ENCODE data around the gene GRIP2. TPM values are rescaled to one million over a fixed set of nuclear protein-coding genes. Genes with fewer than 3 reads are reported as not detected.
A peak's percentile ranks its signal among the peaks of the same experiment; 100 is the strongest.

The GRIP2 gene
- total RNA-seq, 1 donor from 2014 or later: 8.9 TPM

DNA sequence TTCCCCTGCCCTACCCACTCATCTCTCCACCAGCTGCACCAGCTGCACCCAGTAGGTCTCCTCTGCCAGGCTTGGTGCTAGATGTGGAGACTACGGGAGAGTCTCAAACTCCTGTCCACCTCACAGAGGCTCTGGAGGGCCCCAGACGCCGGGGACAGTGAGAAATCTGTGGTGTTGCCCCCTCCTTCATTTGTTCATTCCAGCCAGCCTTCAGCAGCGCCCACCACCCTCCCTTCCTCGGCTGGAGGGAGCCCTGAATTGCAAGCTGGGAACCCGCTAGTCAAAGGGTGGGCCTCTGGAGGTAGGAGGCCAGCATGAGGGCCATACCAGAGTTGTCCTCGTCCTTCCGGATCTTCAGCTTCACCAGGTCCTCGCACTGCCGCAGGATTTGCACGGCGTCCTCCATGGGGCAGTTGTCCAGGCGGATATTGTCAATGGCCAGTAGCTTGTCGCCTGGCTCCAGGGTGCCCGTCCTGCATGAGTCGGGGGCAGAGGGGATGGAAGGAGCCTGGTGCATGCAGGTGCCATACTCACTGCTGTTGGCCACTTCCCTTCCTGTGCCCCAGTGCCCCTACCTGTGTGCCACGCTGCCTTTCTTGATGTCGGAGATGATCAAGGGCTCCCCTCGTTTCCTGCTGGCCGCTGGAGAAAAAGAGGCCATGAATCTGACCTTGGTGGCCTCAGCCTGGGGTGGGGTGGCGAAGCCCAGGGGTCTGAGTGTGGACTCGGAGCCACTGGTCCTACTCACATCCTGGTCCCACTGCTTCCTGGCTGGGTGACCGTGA is 29.1 kb downstream of the GRIP2 start:
- Histone ChIP-seq H3K27me3 (ENCODE audit: control insufficient read depth in 3 of 3, insufficient read depth in 3 of 3, low read length in 3 of 3) (no peaks in the 10 kb centered on the region), H3K4me3 (ENCODE audit: low read length in 3 of 3) (no peak overlapping the region), H3K4me1 (ENCODE audit: control insufficient read depth in 3 of 3, insufficient read depth in 3 of 3, low read length in 3 of 3) (peaks cover 3 to 12% (median 7%) of the 10 kb centered on the region in 3 donors), H3K36me3 (ENCODE audit: control insufficient read depth in 3 of 3, insufficient read depth in 3 of 3, low read length in 3 of 3) (peaks cover 32 to 60% (median 41%) of the 10 kb centered on the region in 3 donors), H3K9ac (ENCODE audit: low read depth in 1 of 3, low read length in 3 of 3) (peak overlapping the region in 1 of 3 donors; percentile 40), H3K9me3 (ENCODE audit: control insufficient read depth in 3 of 3, low read length in 3 of 3) (no peaks in the 10 kb centered on the region), H3K27ac (ENCODE audit: low read depth, low read length) (no peak overlapping the region)

DNA sequence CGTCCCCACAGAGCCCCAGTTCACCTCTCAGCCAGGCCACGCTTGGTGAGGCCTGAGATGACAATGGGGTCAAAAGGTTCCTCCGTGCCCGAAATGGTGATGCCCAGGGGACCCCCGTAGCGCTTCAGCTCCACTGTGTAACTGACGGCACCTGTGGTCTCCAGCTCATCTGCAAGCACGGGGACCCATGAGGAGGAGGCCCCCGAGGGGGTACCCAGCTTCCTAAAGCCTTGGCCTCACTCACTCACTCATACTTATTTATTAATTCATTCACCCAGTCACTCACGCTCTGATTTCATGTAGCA is 30.4 kb downstream of the GRIP2 start:
- no peak overlapping the region for H3K9ac ChIP-seq (ENCODE audit: low read depth in 1 of 3, low read length in 3 of 3)
- H3K27me3 ChIP-seq (ENCODE audit: control insufficient read depth in 3 of 3, insufficient read depth in 3 of 3, low read length in 3 of 3): no peaks in the 10 kb centered on the region
- no peak overlapping the region for H3K4me3 ChIP-seq (ENCODE audit: low read length in 3 of 3)
- H3K36me3 ChIP-seq (ENCODE audit: control insufficient read depth in 3 of 3, insufficient read depth in 3 of 3, low read length in 3 of 3): peaks cover 43 to 66% (median 44%) of the 10 kb centered on the region in 3 donors
- no peak overlapping the region for H3K27ac ChIP-seq (ENCODE audit: low read depth, low read length)
- no peaks in the 10 kb centered on the region for H3K9me3 ChIP-seq (ENCODE audit: control insufficient read depth in 3 of 3, low read length in 3 of 3)
- H3K4me1 ChIP-seq (ENCODE audit: control insufficient read depth in 3 of 3, insufficient read depth in 3 of 3, low read length in 3 of 3): peaks cover 3 to 12% (median 7%) of the 10 kb centered on the region in 3 donors

DNA sequence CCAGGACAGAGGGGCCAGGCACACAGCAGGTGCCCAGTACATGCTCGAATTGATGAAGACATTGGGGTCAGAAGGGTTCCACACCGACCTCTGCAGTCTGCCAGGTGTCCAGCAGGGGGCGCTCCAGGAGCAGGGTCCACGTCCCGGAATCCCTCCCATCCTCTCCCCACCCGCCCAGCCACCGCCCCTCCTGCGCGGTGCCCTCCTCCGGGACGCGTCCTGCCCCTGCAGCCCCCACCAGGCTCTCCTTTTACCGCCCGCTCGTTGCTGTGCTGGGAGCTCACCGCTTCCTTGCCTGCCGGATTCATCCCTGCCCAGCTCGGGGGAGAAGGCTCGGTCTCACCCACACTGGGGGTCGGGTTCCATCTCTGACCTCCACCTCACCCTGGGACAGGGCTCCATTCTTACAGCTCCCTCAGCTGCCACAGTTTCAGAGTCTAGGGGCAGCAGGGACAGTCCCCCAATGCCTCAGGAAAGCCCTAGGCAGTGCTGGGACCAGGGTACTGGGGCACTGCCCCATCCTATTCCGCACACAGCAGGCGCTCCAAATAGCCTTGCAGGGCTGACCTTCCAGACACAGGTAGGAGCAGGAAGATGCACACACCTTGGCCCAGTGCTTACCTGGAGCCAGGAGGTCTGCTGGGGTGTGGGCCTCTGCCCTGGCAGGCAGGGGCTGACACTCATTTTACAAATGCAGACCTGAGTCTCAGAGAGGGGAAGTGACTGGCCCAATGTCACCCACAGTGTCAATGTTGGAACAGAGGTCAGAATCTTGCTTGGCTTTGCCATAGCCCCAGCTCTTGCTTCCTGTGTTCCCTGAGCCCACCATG is 31.0 kb downstream of the GRIP2 start:
- Histone ChIP-seq H3K9me3 (ENCODE audit: control insufficient read depth in 3 of 3, low read length in 3 of 3) (no peaks in the 10 kb centered on the region), H3K4me1 (ENCODE audit: control insufficient read depth in 3 of 3, insufficient read depth in 3 of 3, low read length in 3 of 3) (peaks cover 3 to 12% (median 7%) of the 10 kb centered on the region in 3 donors), H3K27me3 (ENCODE audit: control insufficient read depth in 3 of 3, insufficient read depth in 3 of 3, low read length in 3 of 3) (no peaks in the 10 kb centered on the region), H3K9ac (ENCODE audit: low read depth in 1 of 3, low read length in 3 of 3) (no peak overlapping the region), H3K36me3 (ENCODE audit: control insufficient read depth in 3 of 3, insufficient read depth in 3 of 3, low read length in 3 of 3) (peaks cover 44 to 65% (median 44%) of the 10 kb centered on the region in 3 donors), H3K4me3 (ENCODE audit: low read length in 3 of 3) (no peak overlapping the region), H3K27ac (ENCODE audit: low read depth, low read length) (peak overlapping the region; percentile 44)

DNA sequence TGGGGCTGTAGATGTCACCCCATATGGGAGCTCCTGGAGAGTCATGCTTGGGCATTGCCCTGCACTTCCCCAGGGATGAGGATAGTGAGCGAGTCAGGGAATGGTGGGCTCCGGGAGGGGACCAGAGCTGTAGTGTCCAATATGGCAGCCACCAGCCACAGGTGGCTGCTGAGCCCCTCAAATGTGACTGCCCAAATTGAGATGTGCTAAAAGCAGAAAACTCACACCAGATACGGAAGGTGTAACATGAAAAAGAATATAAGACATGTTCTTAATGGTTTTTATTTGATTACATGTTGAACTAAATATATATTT is 31.7 kb downstream of the GRIP2 start:
- H3K27me3 ChIP-seq (ENCODE audit: control insufficient read depth in 3 of 3, insufficient read depth in 3 of 3, low read length in 3 of 3): no peaks in the 10 kb centered on the region
- H3K36me3 ChIP-seq (ENCODE audit: control insufficient read depth in 3 of 3, insufficient read depth in 3 of 3, low read length in 3 of 3): peaks cover 39 to 66% (median 43%) of the 10 kb centered on the region in 3 donors

DNA sequence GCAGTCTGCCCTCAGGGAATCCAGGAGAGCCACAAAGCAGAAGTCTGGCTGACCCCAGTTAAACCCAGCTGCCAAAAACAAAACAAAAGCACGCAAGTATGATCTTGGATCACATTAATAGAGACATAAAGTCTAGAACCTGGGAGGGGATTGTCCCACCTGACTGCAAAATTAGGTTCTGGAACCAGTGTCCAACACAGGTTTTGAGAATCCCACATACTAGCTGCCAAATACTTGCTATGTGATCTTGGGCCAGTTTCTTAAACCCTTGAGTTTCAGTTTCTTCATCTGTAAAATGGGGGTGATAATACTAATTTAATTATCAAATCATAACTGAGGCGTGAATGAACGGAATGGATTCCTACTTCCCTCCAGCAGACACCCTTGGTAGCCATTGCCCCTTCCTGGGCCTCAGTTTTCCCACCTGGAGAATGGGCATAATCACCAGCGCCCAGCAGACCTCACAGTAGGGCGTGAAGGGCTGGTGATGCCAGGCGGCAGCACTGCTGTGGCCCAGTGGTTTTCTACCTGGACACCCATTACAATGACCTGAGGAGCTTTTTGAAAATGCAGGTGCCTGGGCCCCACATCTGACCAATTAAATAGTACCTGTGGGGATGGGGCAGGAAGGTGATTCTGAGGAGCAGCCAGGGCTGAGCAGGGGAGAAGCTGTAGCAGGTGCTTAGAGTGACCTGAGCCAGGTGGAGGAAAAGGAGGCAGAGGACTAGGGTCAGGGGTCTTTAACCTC is 32.2 kb downstream of the GRIP2 start:
- peaks cover 3 to 12% (median 7%) of the 10 kb centered on the region in 3 donors for H3K4me1 ChIP-seq (ENCODE audit: control insufficient read depth in 3 of 3, insufficient read depth in 3 of 3, low read length in 3 of 3)
- H3K27me3 ChIP-seq (ENCODE audit: control insufficient read depth in 3 of 3, insufficient read depth in 3 of 3, low read length in 3 of 3): no peaks in the 10 kb centered on the region
- H3K4me3 ChIP-seq (ENCODE audit: low read length in 3 of 3): no peak overlapping the region
- peaks cover 3 to 4% (median 3%) of the 10 kb centered on the region in 3 donors for H3K9me3 ChIP-seq (ENCODE audit: control insufficient read depth in 3 of 3, low read length in 3 of 3)
- H3K36me3 ChIP-seq (ENCODE audit: control insufficient read depth in 3 of 3, insufficient read depth in 3 of 3, low read length in 3 of 3): peaks cover 44 to 68% (median 48%) of the 10 kb centered on the region in 3 donors
- H3K27ac ChIP-seq (ENCODE audit: low read depth, low read length): no peak overlapping the region
- no peak overlapping the region for H3K9ac ChIP-seq (ENCODE audit: low read depth in 1 of 3, low read length in 3 of 3)

More for the DNA sequence above, 31.7 kb downstream of the GRIP2 start:
- H3K9ac ChIP-seq (ENCODE audit: low read depth in 1 of 3, low read length in 3 of 3): no peak overlapping the region
- H3K4me1 ChIP-seq (ENCODE audit: control insufficient read depth in 3 of 3, insufficient read depth in 3 of 3, low read length in 3 of 3): peaks cover 3 to 12% (median 7%) of the 10 kb centered on the region in 3 donors
- no peak overlapping the region for H3K4me3 ChIP-seq (ENCODE audit: low read length in 3 of 3)
- H3K27ac ChIP-seq (ENCODE audit: low read depth, low read length): no peak overlapping the region
- H3K9me3 ChIP-seq (ENCODE audit: control insufficient read depth in 3 of 3, low read length in 3 of 3): no peaks in the 10 kb centered on the region

DNA sequence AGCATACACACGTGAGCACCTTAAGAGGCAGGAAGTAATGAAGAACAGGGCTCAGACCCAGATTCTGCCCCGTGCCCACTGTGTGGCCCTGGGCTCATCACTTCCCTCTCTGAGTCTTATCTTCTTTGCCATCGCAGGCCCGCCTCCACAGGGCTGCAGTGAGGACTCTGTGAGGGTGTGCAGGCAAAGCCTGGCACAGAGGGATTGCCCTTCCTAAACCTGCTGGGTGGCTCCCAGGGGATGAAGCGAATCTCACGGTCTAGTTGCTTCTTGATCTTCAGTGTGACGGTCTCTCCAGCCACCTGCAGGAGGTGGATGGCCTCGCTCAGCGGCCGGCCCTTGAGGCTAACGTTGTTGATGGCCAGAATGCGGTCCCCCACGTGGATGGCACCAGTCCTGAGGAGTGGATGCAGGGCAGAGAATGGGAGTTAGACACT is 32.8 kb downstream of the GRIP2 start:
- H3K9ac ChIP-seq (ENCODE audit: low read depth in 1 of 3, low read length in 3 of 3): no peak overlapping the region
- no peaks in the 10 kb centered on the region for H3K27me3 ChIP-seq (ENCODE audit: control insufficient read depth in 3 of 3, insufficient read depth in 3 of 3, low read length in 3 of 3)
- H3K4me1 ChIP-seq (ENCODE audit: control insufficient read depth in 3 of 3, insufficient read depth in 3 of 3, low read length in 3 of 3): peaks cover 3 to 12% (median 7%) of the 10 kb centered on the region in 3 donors
- H3K27ac ChIP-seq (ENCODE audit: low read depth, low read length): no peak overlapping the region
- no peak overlapping the region for H3K4me3 ChIP-seq (ENCODE audit: low read length in 3 of 3)
- peaks cover 45 to 69% (median 55%) of the 10 kb centered on the region in 3 donors for H3K36me3 ChIP-seq (ENCODE audit: control insufficient read depth in 3 of 3, insufficient read depth in 3 of 3, low read length in 3 of 3)
- H3K9me3 ChIP-seq (ENCODE audit: control insufficient read depth in 3 of 3, low read length in 3 of 3): peaks cover 4 to 6% (median 5%) of the 10 kb centered on the region in 3 donors

DNA sequence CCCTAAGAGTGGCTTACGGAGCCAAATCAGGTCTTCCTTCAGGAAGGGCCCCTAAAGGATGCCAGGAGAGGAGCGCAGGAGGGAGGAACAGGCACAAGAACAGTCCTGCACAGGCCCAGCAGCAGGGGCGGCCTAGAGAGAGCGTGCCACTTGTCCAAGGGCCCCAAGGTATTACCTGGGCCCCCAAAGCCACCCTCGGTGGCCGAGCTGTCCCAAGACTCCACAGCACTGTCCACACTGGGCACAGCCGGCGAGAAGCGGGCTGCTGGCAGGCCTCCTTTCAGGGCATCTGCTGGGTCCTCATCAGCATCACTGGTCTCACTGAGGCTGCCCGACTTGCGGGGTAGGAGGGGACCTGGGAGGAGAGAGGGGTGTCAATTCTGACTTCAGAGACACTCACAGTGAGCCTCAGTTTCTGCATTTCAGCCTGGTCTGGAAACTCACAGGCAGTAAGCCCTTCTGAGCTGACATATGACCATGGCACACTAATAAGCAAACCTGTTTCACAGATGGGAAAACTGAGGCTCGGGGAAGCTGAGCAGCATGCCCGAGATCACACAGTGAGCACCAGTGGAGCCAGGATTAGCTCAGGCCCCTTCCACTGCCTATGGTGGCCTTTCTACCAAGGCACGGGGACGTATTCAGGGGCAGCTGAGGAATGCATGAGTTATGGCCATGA is 33.4 kb downstream of the GRIP2 start:
- Histone ChIP-seq H3K27ac (ENCODE audit: low read depth, low read length) (no peak overlapping the region), H3K9ac (ENCODE audit: low read depth in 1 of 3, low read length in 3 of 3) (no peak overlapping the region), H3K27me3 (ENCODE audit: control insufficient read depth in 3 of 3, insufficient read depth in 3 of 3, low read length in 3 of 3) (no peaks in the 10 kb centered on the region), H3K4me1 (ENCODE audit: control insufficient read depth in 3 of 3, insufficient read depth in 3 of 3, low read length in 3 of 3) (peaks cover 3 to 8% (median 7%) of the 10 kb centered on the region in 3 donors), H3K9me3 (ENCODE audit: control insufficient read depth in 3 of 3, low read length in 3 of 3) (peaks cover 4 to 6% (median 5%) of the 10 kb centered on the region in 3 donors), H3K4me3 (ENCODE audit: low read length in 3 of 3) (no peak overlapping the region), H3K36me3 (ENCODE audit: control insufficient read depth in 3 of 3, insufficient read depth in 3 of 3, low read length in 3 of 3) (peaks cover 45 to 67% (median 55%) of the 10 kb centered on the region in 3 donors)

DNA sequence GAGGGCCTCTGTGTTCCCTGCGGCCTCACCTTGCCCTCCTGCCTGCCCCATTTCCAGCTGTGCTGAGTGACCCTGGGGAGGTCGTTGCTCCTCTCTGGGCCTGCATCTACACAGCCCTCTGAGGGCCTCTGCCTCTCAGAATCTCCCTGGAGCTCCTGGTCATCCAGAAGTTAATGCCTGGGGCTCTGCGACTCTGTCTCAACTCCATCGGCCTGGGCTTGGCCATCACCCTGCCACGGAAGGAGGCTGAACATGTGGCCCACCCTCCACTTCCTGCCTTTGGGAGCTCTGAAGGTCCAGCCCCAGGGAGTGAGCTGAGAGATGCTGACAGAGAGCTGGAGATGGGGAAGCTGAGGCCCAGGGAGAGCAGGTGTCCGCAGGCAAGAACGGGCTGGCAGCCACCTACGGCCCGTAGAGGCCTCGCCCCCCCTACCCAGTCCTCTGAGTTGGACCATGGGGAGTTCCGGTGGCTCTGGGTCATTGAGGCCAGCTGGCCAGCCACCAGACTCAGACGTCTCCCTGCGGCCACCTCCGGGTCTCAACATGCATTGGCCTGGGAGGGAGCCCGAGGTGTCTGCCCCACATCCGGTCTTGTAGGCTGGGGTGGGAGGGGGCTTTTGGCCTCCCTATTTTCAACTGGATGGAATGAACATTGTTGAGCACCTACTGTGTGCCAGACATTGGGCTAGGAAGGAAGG is 34.2 kb downstream of the GRIP2 start:
- peaks cover 3 to 7% (median 6%) of the 10 kb centered on the region in 3 donors for H3K4me1 ChIP-seq (ENCODE audit: control insufficient read depth in 3 of 3, insufficient read depth in 3 of 3, low read length in 3 of 3)
- peaks cover 4 to 6% (median 5%) of the 10 kb centered on the region in 3 donors for H3K9me3 ChIP-seq (ENCODE audit: control insufficient read depth in 3 of 3, low read length in 3 of 3)
- H3K27ac ChIP-seq (ENCODE audit: low read depth, low read length): no peak overlapping the region
- no peaks in the 10 kb centered on the region for H3K27me3 ChIP-seq (ENCODE audit: control insufficient read depth in 3 of 3, insufficient read depth in 3 of 3, low read length in 3 of 3)
- H3K4me3 ChIP-seq (ENCODE audit: low read length in 3 of 3): no peak overlapping the region
- H3K36me3 ChIP-seq (ENCODE audit: control insufficient read depth in 3 of 3, insufficient read depth in 3 of 3, low read length in 3 of 3): peaks cover 40 to 66% (median 50%) of the 10 kb centered on the region in 3 donors
- H3K9ac ChIP-seq (ENCODE audit: low read depth in 1 of 3, low read length in 3 of 3): no peak overlapping the region

Data from skeletal muscle tissue (tissue), 4 donors.